K562 (cell line): ENCODE measurements around the gene SYT6. TPM values are rescaled to one million over a fixed set of nuclear protein-coding genes. Genes with fewer than 3 reads are reported as not detected.

ENCODE experiments used
- ATAC-seq: fragments of 200-7000 bp; cut with Tn5 transposase; 3 replicates; pipeline ENCODE4 v1.9.1; 2020; ENCODE audit warnings: moderate library complexity
- BruUV-seq: library from RNA; stranded (reverse); fragments of 400-500 nt; replicated peaks from 2 replicates; lab custom pipeline; 2021; lab: Mats Ljungman, UMichigan
- CTCF ChIA-PET: fragments of 300-600 bp; formaldehyde crosslinking; extraction: SDS; loops from one replicate; lab custom pipeline; 2021; ENCODE audit warnings: low intra/inter-chr PET ratio; lab: Yijun Ruan, JAX
- POLR2A ChIA-PET: fragments of 300-600, 350-650 bp; sonication (Branson Sonifier 250); formaldehyde crosslinking; extraction: SDS; loops from one replicate; lab custom pipeline; 2021; ENCODE audit warnings: antibody characterized with exemption, inconsistent platforms; lab: Yijun Ruan, JAX
- DNase-seq, 4 experiments: peaks; one replicate each; pipeline versions ENCODE4 v3.0.0 to v3.0.0-alpha.2; 2011 to 2018; ENCODE audit warnings: low spot score in 3 of 4, mixed read lengths in 3 of 4; ENCODE audit errors: extremely low read depth in 1 of 4
- FAIRE-seq: peaks from 2 replicates; lab custom pipeline; 2011; peaks lifted over from hg19 to GRCh38; lab: Jason Lieb, UNC
- H2AFZ ChIP-seq: 2 replicates; pipeline ENCODE4 v1.6.0; 2011; ENCODE audit warnings: low read depth, low read length, control low read depth, inconsistent platforms
- H3K27ac ChIP-seq: fragments of 200-600 bp; 3 replicates; pipeline ENCODE4 v1.8.0; 2011; ENCODE audit warnings: low read depth, mild to moderate bottlenecking, control low read depth, inconsistent platforms, low read length, moderate library complexity, mixed read lengths; ENCODE audit errors: extremely low read depth
- H3K27me3 ChIP-seq, 2 experiments: fragments of 300-600 bp in 1 of 2; 2 replicates in 1 of 2; 3 replicates in 1 of 2; pipeline versions ENCODE4 v1.6.0 to v1.8.0; 2011; ENCODE audit warnings: inconsistent platforms in 2 of 2, low read length in 2 of 2, mild to moderate bottlenecking in 1 of 2, mixed read lengths in 1 of 2, moderate library complexity in 1 of 2; ENCODE audit not compliant: control insufficient read depth in 2 of 2, insufficient read depth in 2 of 2
- H3K36me3 ChIP-seq: fragments of 300-600 bp; 3 replicates; pipeline ENCODE4 v1.8.0; 2011; ENCODE audit warnings: mild to moderate bottlenecking, low read length, inconsistent platforms; ENCODE audit not compliant: control insufficient read depth, insufficient read depth
- H3K4me1 ChIP-seq, 2 experiments: fragments of 200-600 bp in 1 of 2; replicated peaks in 1 of 2; 2 replicates in 1 of 2; 3 replicates in 1 of 2; pipeline versions ENCODE4 v1.5.1 to v1.8.0; 2011; ENCODE audit warnings: inconsistent platforms in 2 of 2, low read length in 2 of 2, mild to moderate bottlenecking in 1 of 2, mixed read lengths in 1 of 2, moderate library complexity in 1 of 2; ENCODE audit not compliant: control insufficient read depth in 2 of 2, insufficient read depth in 2 of 2
- H3K4me2 ChIP-seq: 2 replicates; pipeline ENCODE4 v1.6.1; 2011; ENCODE audit warnings: low read length, control low read depth, inconsistent platforms, mixed read lengths; ENCODE audit not compliant: insufficient read depth
- H3K4me3 ChIP-seq: fragments of 200-600 bp; sonication (generic), shearing (Covaris generic); 2 replicates; pipeline ENCODE4 v1.5.1; 2016; ENCODE audit warnings: control low read depth, inconsistent platforms
- H3K79me2 ChIP-seq: fragments of 200-600 bp; 3 replicates; pipeline ENCODE4 v1.8.0; 2011; ENCODE audit warnings: low read length, inconsistent platforms; ENCODE audit not compliant: control insufficient read depth, insufficient read depth
- H3K9ac ChIP-seq, 2 experiments: 2 replicates each; pipeline versions ENCODE4 v1.6.0 to v1.6.1; 2011; ENCODE audit warnings: low read depth in 2 of 2, low read length in 2 of 2, control low read depth in 1 of 2, inconsistent platforms in 1 of 2, mild to moderate bottlenecking in 1 of 2, mixed read lengths in 1 of 2; ENCODE audit not compliant: insufficient read depth in 1 of 2
- H3K9me1 ChIP-seq: one replicate; pipeline ENCODE4 v1.6.0; 2011; ENCODE audit warnings: inconsistent platforms, mild to moderate bottlenecking, low read length, moderate library complexity; ENCODE audit not compliant: control insufficient read depth, insufficient read depth
- H3K9me3 ChIP-seq: replicated peaks from 2 replicates; pipeline ENCODE4 v1.5.1; 2011; ENCODE audit warnings: low read depth, low read length, inconsistent platforms; ENCODE audit not compliant: control insufficient read depth, insufficient read depth
- H4K20me1 ChIP-seq: replicated peaks from 2 replicates; pipeline ENCODE4 v1.6.1; 2011; ENCODE audit warnings: low read length, inconsistent platforms, mixed read lengths; ENCODE audit not compliant: control insufficient read depth, insufficient read depth
- CEBPB ChIP-seq: fragments of 450-650 bp; IDR thresholded peaks from 2 replicates; pipeline ENCODE4 v1.6.1; 2016; ENCODE audit warnings: missing genetic modification characterization, missing compliant biosample characterization
- FOSL1 ChIP-seq: fragments of 200-800 bp; sonication (Bioruptor generic); conservative IDR thresholded peaks from 2 replicates; pipeline ENCODE4 v1.6.1; 2016; ENCODE audit warnings: missing genetic modification characterization, missing compliant biosample characterization
- HDAC3 ChIP-seq: fragments of 450-650 bp; IDR thresholded peaks from 2 replicates; pipeline ENCODE4 v1.6.1; 2018; ENCODE audit warnings: borderline replicate concordance, mild to moderate bottlenecking, moderate library complexity; ENCODE audit not compliant: partially characterized antibody
- ZNF121 ChIP-seq: sonication (generic); formaldehyde crosslinking; conservative IDR thresholded peaks from 2 replicates; pipeline ENCODE4 v1.8.0; 2022; ENCODE audit warnings: missing genetic modification reagents
- ZNF354B ChIP-seq: fragments of 250-450 bp; sonication (Bioruptor Pico); IDR thresholded peaks from 2 replicates; pipeline ENCODE4 v1.4.0; 2020
- WGBS: fragments of 100-300 bp; shearing (Covaris generic); methylation state at CpG from one replicate; pipeline ENCODE4 v1.1.6; 2016; ENCODE audit warnings: low coverage, mixed read lengths; ENCODE audit not compliant: insufficient coverage; ENCODE audit errors: missing lambda C conversion rate; 5-methylcytosine and 5-hydroxymethylcytosine counted together
- in situ Hi-C: fragments of 300-500 bp; cut with MboI; formaldehyde crosslinking; loops from 4 replicates; pipeline ENCODE4 v1.15.0; 2018; ENCODE audit warnings: inconsistent platforms, mixed read lengths
- intact Hi-C: fragments of 100-400 bp; cut with micrococcal nuclease; formaldehyde crosslinking; loops from 2 replicates; pipeline ENCODE4 v1.14.2; 2022
- polyA plus RNA-seq, 8 experiments: library from polyadenylated mRNA; depleted of rRNA in 4 of 8; stranded (reverse) in 5 of 8; unstranded in 3 of 8; fragments of >200 nt; fragmentation: Nextera tagmentation in 2 of 8; fragmentation: Illumina TruSeq in 1 of 8; extraction: Ambion mirVana in 2 of 8; extraction: Trizol in 1 of 8; gene quantifications; 2 replicates each; pipeline versions ENCODE4 v1.2.1 to v1.2.3, GENCODE V29; 2011 to 2014; ENCODE audit warnings: inconsistent platforms in 1 of 8, missing spikeins in 1 of 8
- total RNA-seq, 7 experiments: library from RNA; depleted of rRNA in 6 of 7; stranded (reverse); fragments of >200 nt in 6 of 7; fragmentation: Illumina TruSeq in 2 of 7; extraction: Trizol in 2 of 7; gene quantifications; 2 replicates each; pipeline versions ENCODE4 v1.2.1 to v1.2.3, GENCODE V29; 2011 to 2021; ENCODE audit warnings: low replicate concordance in 1 of 7
- TF ChIP-seq, protein P1 (sequence below), 3 experiments: fragments of 200-800 bp in 1 of 3; fragments of 250-450 bp in 1 of 3; fragments of 450-650 bp in 1 of 3; sonication (Bioruptor Pico) in 1 of 3; sonication (Bioruptor generic) in 1 of 3; formaldehyde crosslinking in 1 of 3; IDR thresholded peaks; 2 replicates each; pipeline versions ENCODE4 v1.6.1 to v1.8.0; 2016 to 2022; ENCODE audit warnings: mild to moderate bottlenecking in 2 of 3, missing genetic modification characterization in 2 of 3, missing compliant biosample characterization in 1 of 3, moderate library complexity in 1 of 3

Gene SYT6
- total and polyA plus RNA-seq, 9 of the 15 experiments (the other 6 are each of a cell fraction or from before 2014, with no cell fraction given), result 0.06 TPM; not detected in 8

DNA sequence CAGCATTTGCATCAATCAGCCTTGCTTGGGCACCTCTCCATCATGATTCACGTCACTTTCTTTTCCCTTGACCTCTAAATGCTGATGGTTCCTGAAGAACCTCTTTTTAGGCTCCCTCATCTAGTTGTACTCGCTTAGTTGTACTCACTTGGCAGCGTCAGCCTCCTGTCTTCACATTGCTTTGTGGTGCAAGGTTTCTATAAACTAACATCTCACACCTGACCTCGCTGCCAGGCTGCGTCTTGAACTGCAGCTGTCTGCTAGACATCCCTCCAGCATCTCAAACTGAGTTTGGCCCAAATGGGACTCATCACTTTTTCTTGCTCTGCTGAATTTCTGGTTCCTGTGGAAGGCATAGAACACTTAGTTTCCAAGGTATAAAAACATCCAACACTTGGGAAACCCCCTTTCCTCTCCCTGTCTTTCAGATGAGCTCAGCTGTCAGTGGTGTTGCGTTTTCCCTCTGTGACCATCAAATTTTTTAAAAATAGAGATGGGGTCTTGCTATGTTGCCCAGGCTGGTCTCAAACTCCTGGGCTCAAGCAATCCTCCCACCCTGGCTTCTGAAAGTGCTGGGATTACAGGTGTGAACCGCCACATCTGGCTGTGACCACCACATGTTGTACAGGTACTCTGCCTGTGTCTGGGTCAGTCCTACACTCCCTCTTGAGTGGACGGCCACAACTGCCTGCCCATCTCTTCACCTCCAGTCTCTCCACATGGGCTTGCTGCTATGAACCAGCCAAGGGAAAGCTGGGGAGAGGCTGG, 66.9 kb downstream of the SYT6 start:
- Histone ChIP-seq H3K4me1 (peaks cover 0 to 3% of the 10 kb centered on the region in 2 experiments; a peak in 1 of 5 replicates), H3K4me3 (no peak overlapping the region), H3K9me1 (no peaks in the 10 kb centered on the region), H3K79me2 (no peaks in the 10 kb centered on the region), H3K27me3 (peaks cover 17 to 43% of the 10 kb centered on the region in 2 experiments)
- no peak for DNase-seq
- CTCF ChIA-PET, result no interaction called here
- TF ChIP-seq ZNF354B (CRISPR knock-in tag) (no peak), ZNF121 (CRISPR knock-in tag) (peak; percentile 38)
- TF ChIP-seq, all 486 proteins: peak for 1
- intact Hi-C loops, result no loop called here
- no peak for ATAC-seq
- H2AFZ ChIP-seq, result no peak overlapping the region
- under 1% methylated on average over 8 of the region's 8 CpGs for WGBS
- no peak overlapping the region for H3K4me2 ChIP-seq
- H4K20me1 ChIP-seq, result no peaks in the 10 kb centered on the region
- POLR2A ChIA-PET, result no interaction called here
- H3K27ac ChIP-seq, result no peak overlapping the region
- BruUV-seq, result no TSS peak
- no peak for FAIRE-seq
- no peaks in the 10 kb centered on the region for H3K9me3 ChIP-seq
- H3K36me3 ChIP-seq, result no peaks in the 10 kb centered on the region
- H3K9ac ChIP-seq, result no peak overlapping the region
- in situ Hi-C loops, result no loop called here

DNA sequence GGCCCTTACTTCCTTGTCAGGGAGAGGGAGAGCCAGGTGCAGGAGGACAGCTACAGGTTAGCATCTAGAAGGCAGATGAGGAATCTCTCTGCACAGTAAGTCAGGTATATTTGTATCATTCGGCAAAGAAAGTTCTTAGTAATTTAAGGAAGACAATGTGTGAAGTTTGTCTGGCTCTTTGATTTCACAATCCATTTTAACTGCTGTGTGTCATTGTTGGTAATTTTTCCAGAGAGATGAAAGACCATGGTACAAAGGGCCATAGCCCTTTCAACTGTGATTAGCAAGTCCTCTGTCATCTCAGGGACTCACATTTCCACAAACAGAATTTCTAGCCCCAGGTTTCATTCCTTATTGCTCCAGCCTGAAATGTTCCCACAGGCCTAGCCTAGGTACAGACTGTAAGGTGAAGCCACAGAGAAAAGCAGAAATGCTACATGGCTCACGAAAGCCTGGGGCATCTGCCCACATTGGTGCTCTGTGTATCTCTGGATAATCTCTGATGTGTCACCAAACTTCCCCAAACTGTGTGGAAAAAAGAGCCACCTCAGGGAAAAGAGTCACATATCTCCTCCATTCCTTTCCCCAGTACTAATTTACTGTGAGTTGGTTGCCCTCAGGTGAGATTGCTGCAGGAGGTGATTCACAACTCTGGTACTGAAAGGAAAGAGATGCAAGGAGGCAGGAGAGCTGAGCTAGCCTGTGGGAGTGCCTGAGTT, 70.6 kb downstream of the SYT6 start:
- ATAC-seq, result no peak
- Histone ChIP-seq H3K27me3 (peaks cover 2 to 27% of the 10 kb centered on the region in 2 experiments; a peak in 4 of 5 replicates), H3K9me3 (no peaks in the 10 kb centered on the region)

More for the DNA sequence above, 70.6 kb downstream of the SYT6 start:
- in situ Hi-C loops (no loop called here), intact Hi-C loops (no loop called here)
- Histone ChIP-seq H3K27ac (no peak overlapping the region), H4K20me1 (no peaks in the 10 kb centered on the region), H3K9ac (no peak overlapping the region), H3K4me1 (peaks cover 14 to 25% of the 10 kb centered on the region in 2 experiments; a peak in 4 of 5 replicates), H3K9me1 (no peaks in the 10 kb centered on the region), H3K4me2 (no peak overlapping the region), H3K79me2 (no peaks in the 10 kb centered on the region), H3K36me3 (no peaks in the 10 kb centered on the region), H3K4me3 (no peak overlapping the region), H2AFZ (no peak overlapping the region)
- peak; percentile 39 for TF ChIP-seq CEBPB (tag)
- TF ChIP-seq HDAC3, result no peak
- TF ChIP-seq, protein P1, sequence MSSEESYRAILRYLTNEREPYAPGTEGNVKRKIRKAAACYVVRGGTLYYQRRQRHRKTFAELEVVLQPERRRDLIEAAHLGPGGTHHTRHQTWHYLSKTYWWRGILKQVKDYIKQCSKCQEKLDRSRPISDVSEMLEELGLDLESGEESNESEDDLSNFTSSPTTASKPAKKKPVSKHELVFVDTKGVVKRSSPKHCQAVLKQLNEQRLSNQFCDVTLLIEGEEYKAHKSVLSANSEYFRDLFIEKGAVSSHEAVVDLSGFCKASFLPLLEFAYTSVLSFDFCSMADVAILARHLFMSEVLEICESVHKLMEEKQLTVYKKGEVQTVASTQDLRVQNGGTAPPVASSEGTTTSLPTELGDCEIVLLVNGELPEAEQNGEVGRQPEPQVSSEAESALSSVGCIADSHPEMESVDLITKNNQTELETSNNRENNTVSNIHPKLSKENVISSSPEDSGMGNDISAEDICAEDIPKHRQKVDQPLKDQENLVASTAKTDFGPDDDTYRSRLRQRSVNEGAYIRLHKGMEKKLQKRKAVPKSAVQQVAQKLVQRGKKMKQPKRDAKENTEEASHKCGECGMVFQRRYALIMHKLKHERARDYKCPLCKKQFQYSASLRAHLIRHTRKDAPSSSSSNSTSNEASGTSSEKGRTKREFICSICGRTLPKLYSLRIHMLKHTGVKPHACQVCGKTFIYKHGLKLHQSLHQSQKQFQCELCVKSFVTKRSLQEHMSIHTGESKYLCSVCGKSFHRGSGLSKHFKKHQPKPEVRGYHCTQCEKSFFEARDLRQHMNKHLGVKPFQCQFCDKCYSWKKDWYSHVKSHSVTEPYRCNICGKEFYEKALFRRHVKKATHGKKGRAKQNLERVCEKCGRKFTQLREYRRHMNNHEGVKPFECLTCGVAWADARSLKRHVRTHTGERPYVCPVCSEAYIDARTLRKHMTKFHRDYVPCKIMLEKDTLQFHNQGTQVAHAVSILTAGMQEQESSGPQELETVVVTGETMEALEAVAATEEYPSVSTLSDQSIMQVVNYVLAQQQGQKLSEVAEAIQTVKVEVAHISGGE (CRISPR knock-in tag; IDR thresholded peaks at IDR 0.05), result 0 out of 6 replicates have a peak, but pooled peaks of 1 of the 3 experiments have one; percentile 10
- TF ChIP-seq FOSL1 (tag), result peak; percentile 35; the same call in 1 of the 2 replicates
- POLR2A ChIA-PET, result interaction anchor here (1.6 kb wide), 1 partner anchor 10 kb away, joined by 5 read pairs; no protein-coding TSS in a partner anchor
- 9% methylated on average over 2 of the region's 2 CpGs for WGBS
- FAIRE-seq (no peak), DNase-seq (no peak)
- CTCF ChIA-PET, result interaction anchor here (0.6 kb wide), 1 partner anchor 857 kb away, joined by 3 read pairs; no protein-coding TSS in a partner anchor
- BruUV-seq, result no TSS peak
